ENCODE measurements around the gene EML1. TPM values are rescaled to one million over a fixed set of nuclear protein-coding genes. Genes with fewer than 3 reads are reported as not detected.
A peak's percentile ranks its signal among the peaks of the same experiment; 100 is the strongest.

EML1 gene
- total RNA-seq, 1 experiment from 2014 or later = 12.0 TPM

- Histone ChIP-seq H3K36me3 (ENCODE audit: low read depth, low read length) (no peaks in the 10 kb centered on the region), H3K9me3 (ENCODE audit: low read length) (no peaks in the 10 kb centered on the region), H3K9me2 (replicated peaks; ENCODE audit: low read length) (no peaks in the 10 kb centered on the region), H4K20me1 (ENCODE audit: low read length) (no peaks in the 10 kb centered on the region), H3F3A (ENCODE audit: low read length, unreplicated experiment) (no peaks in the 10 kb centered on the region), H2AFZ (ENCODE audit: low read length) (no peak overlapping the region), H3K9ac (ENCODE audit: low read length) (no peak overlapping the region), H3K27me3 (ENCODE audit: low read length) (no peaks in the 10 kb centered on the region), H3K4me2 (ENCODE audit: low read length) (no peak overlapping the region), H3K27ac (ENCODE audit: low read length) (no peak overlapping the region), H3K4me1 (ENCODE audit: insufficient read depth, low read length) (peaks cover 3% of the 10 kb centered on the region; the same call in 1 of the 2 replicates), H3K79me2 (ENCODE audit: low read length) (peaks cover 14% of the 10 kb centered on the region), H3K4me3 (ENCODE audit: low read length) (no peak overlapping the region)
- intact Hi-C loops (cut with micrococcal nuclease) = no loop called here
- ATAC-seq (no peak), DNase-seq (peak; percentile 39)
- ChIA-PET CTCF (no interaction called here), POLR2A (ENCODE audit: unreplicated experiment) (no interaction called here)
- no TSS peak for BruUV-seq (replicated peaks)
- TF ChIP-seq EZH2 (IDR thresholded peaks at IDR 0.05; ENCODE audit: low read length, unreplicated experiment) (no peak), EZH2phosphoT487 (IDR thresholded peaks at IDR 0.05; ENCODE audit: borderline replicate concordance, low read length) (no peak), CTCF (conservative IDR thresholded peaks at IDR 0.05; ENCODE audit: low read depth, low read length) (no peak)
Measured at GRCh38 chr14:99968191-99968920, 175.1 kb downstream of the EML1 start.

GRCh38 chr14:99968941-99969340 lies 175.7 kb downstream of the EML1 start:
- H3K27ac ChIP-seq (ENCODE audit: low read length) = no peak overlapping the region
- H3K4me2 ChIP-seq (ENCODE audit: low read length) = no peak overlapping the region
- H3K36me3 ChIP-seq (ENCODE audit: low read depth, low read length) = no peaks in the 10 kb centered on the region
- no peak overlapping the region for H3K9ac ChIP-seq (ENCODE audit: low read length)
- POLR2A ChIA-PET (ENCODE audit: unreplicated experiment) = no interaction called here
- H2AFZ ChIP-seq (ENCODE audit: low read length) = no peak overlapping the region
- no peak for TF ChIP-seq CTCF (conservative IDR thresholded peaks at IDR 0.05; ENCODE audit: low read depth, low read length)
- H3K9me3 ChIP-seq (ENCODE audit: low read length) = no peaks in the 10 kb centered on the region
- H3K27me3 ChIP-seq (ENCODE audit: low read length) = no peaks in the 10 kb centered on the region
- DNase-seq (no peak), ATAC-seq (no peak)
- intact Hi-C loops (cut with micrococcal nuclease) = no loop called here
- CTCF ChIA-PET = no interaction called here
- no peak overlapping the region for H3K4me3 ChIP-seq (ENCODE audit: low read length)
- H3K9me2 ChIP-seq (replicated peaks; ENCODE audit: low read length) = no peaks in the 10 kb centered on the region
- H3K79me2 ChIP-seq (ENCODE audit: low read length) = peaks cover 20% of the 10 kb centered on the region
- H4K20me1 ChIP-seq (ENCODE audit: low read length) = no peaks in the 10 kb centered on the region
- H3F3A ChIP-seq (ENCODE audit: low read length, unreplicated experiment) = no peaks in the 10 kb centered on the region
- no TSS peak for BruUV-seq (replicated peaks)
- peaks cover 3% of the 10 kb centered on the region; the same call in 1 of the 2 replicates for H3K4me1 ChIP-seq (ENCODE audit: insufficient read depth, low read length)

- CTCF ChIA-PET = interaction anchor here (0.7 kb wide), 1 partner anchor 186 kb away, joined by 4 read pairs; no protein-coding TSS in a partner anchor
- POLR2A ChIA-PET (ENCODE audit: unreplicated experiment) = no interaction called here
- intact Hi-C loops (cut with micrococcal nuclease) = no loop called here
- H3K4me1 ChIP-seq (ENCODE audit: insufficient read depth, low read length) = peaks cover 3% of the 10 kb centered on the region; the same call in 1 of the 2 replicates
- no peak overlapping the region for H3K9ac ChIP-seq (ENCODE audit: low read length)
- H3K9me2 ChIP-seq (replicated peaks; ENCODE audit: low read length) = no peaks in the 10 kb centered on the region
- DNase-seq (no peak), ATAC-seq (no peak)
- H4K20me1 ChIP-seq (ENCODE audit: low read length) = no peaks in the 10 kb centered on the region
- H3K4me3 ChIP-seq (ENCODE audit: low read length) = no peak overlapping the region
- H2AFZ ChIP-seq (ENCODE audit: low read length) = no peak overlapping the region
- H3K4me2 ChIP-seq (ENCODE audit: low read length) = no peak overlapping the region
- H3K79me2 ChIP-seq (ENCODE audit: low read length) = peaks cover 29% of the 10 kb centered on the region
- H3K36me3 ChIP-seq (ENCODE audit: low read depth, low read length) = peaks cover under 1% of the 10 kb centered on the region; the same call in 1 of the 2 replicates
- no TSS peak for BruUV-seq (replicated peaks)
- H3F3A ChIP-seq (ENCODE audit: low read length, unreplicated experiment) = no peaks in the 10 kb centered on the region
- 0 out of 2 replicates have a peak, but pooled peaks cover 3% of the 10 kb centered on the region for H3K9me3 ChIP-seq (ENCODE audit: low read length)
- H3K27me3 ChIP-seq (ENCODE audit: low read length) = no peaks in the 10 kb centered on the region
- no peak for TF ChIP-seq CTCF (conservative IDR thresholded peaks at IDR 0.05; ENCODE audit: low read depth, low read length)
- TF ChIP-seq EZH2 (IDR thresholded peaks at IDR 0.05; ENCODE audit: low read length, unreplicated experiment) = no peak
- no peak for TF ChIP-seq EZH2phosphoT487 (IDR thresholded peaks at IDR 0.05; ENCODE audit: borderline replicate concordance, low read length)
- H3K27ac ChIP-seq (ENCODE audit: low read length) = no peak overlapping the region
Measured at GRCh38 chr14:99969673-99970322, 176.6 kb downstream of the EML1 start.

Data from PC-3 (cell line).